OCI-LY7 (cell line): ENCODE data around the gene TMEM258. TPM values are rescaled to one million over a fixed set of nuclear protein-coding genes. Genes with fewer than 3 reads are reported as not detected.

Source experiments
- BruUV-seq: library from RNA; stranded (reverse); fragments of 400-500 nt; replicated peaks from 2 replicates; lab custom pipeline; 2021; lab: Mats Ljungman, UMichigan
- CTCF ChIA-PET: fragments of 300-600 bp; sonication (Branson Sonifier 250); formaldehyde crosslinking; loops from one replicate; lab custom pipeline; 2022; ENCODE audit warnings: antibody characterized with exemption; ENCODE audit not compliant: unreplicated experiment; lab: Charles Lee
- POLR2A ChIA-PET: fragments of 300-600 bp; sonication (Branson Sonifier 250); formaldehyde crosslinking; loops from one replicate; lab custom pipeline; 2022; ENCODE audit warnings: antibody characterized with exemption; lab: Charles Lee
- DNase-seq: peaks from one replicate; pipeline ENCODE4 v3.0.0-alpha.2; 2015; ENCODE audit warnings: low spot score
- H2AFZ ChIP-seq: fragments of 200-600 bp; sonication (generic), shearing (Covaris generic); 2 replicates; pipeline ENCODE4 v1.6.1; 2014; ENCODE audit warnings: mild to moderate bottlenecking, antibody characterized with exemption, low read length, moderate library complexity
- H3K27ac ChIP-seq: fragments of 200-600 bp; sonication (generic); 2 replicates; pipeline ENCODE4 v1.5.1; 2014; ENCODE audit warnings: mixed run types, low read depth, mild to moderate bottlenecking, moderate library complexity, low read length, inconsistent platforms; ENCODE audit not compliant: poor library complexity, severe bottlenecking
- H3K36me3 ChIP-seq: fragments of 200-600 bp; sonication (generic); 2 replicates; pipeline ENCODE4 v1.6.1; 2014; ENCODE audit warnings: mild to moderate bottlenecking, antibody characterized with exemption, low read length, moderate library complexity, mixed read lengths; ENCODE audit not compliant: insufficient read depth
- H3K4me1 ChIP-seq: fragments of 200-600 bp; sonication (generic); 2 replicates; pipeline ENCODE4 v1.5.1; 2014; ENCODE audit warnings: mild to moderate bottlenecking, low read length; ENCODE audit not compliant: insufficient read depth, poor library complexity, severe bottlenecking
- H3K4me2 ChIP-seq: fragments of 200-600 bp; sonication (generic); 2 replicates; pipeline ENCODE4 v1.6.1; 2014; ENCODE audit warnings: mild to moderate bottlenecking, low read length
- H3K4me3 ChIP-seq: fragments of 200-600 bp; sonication (generic); 2 replicates; pipeline ENCODE4 v1.5.1; 2014; ENCODE audit warnings: mild to moderate bottlenecking, low read depth, low read length; ENCODE audit not compliant: poor library complexity, severe bottlenecking
- H3K79me2 ChIP-seq: fragments of 200-600 bp; sonication (generic); 2 replicates; pipeline ENCODE4 v1.6.1; 2016; ENCODE audit warnings: low read depth, mild to moderate bottlenecking, low read length, moderate library complexity, mixed read lengths; ENCODE audit not compliant: insufficient read depth
- H3K9me2 ChIP-seq: fragments of 200-600 bp; sonication (generic); 2 replicates; pipeline ENCODE4 v1.6.1; 2016; ENCODE audit warnings: mild to moderate bottlenecking, low read length, mixed read lengths; ENCODE audit not compliant: insufficient read depth
- H3K9me3 ChIP-seq: fragments of 200-600 bp; sonication (generic); 2 replicates; pipeline ENCODE4 v1.6.1; 2014; ENCODE audit warnings: mild to moderate bottlenecking, mixed run types, low read length, mixed read lengths
- H4K20me1 ChIP-seq: fragments of 200-600 bp; sonication (generic); 2 replicates; pipeline ENCODE4 v1.6.1; 2014; ENCODE audit warnings: mild to moderate bottlenecking, antibody characterized with exemption, low read length, moderate library complexity, mixed read lengths; ENCODE audit not compliant: insufficient read depth
- CTCF ChIP-seq: fragments of 200-600 bp; sonication (generic); conservative IDR thresholded peaks from 2 replicates; pipeline ENCODE4 v1.5.1; 2014; ENCODE audit warnings: mild to moderate bottlenecking, antibody characterized with exemption, low read length, moderate library complexity, mixed read lengths
- EZH2phosphoT487 ChIP-seq: fragments of 200-600 bp; sonication (generic); IDR thresholded peaks from 2 replicates; pipeline ENCODE4 v1.6.1; 2018; ENCODE audit warnings: low read depth, borderline replicate concordance, mild to moderate bottlenecking, mixed run types, antibody characterized with exemption, low read length, moderate library complexity, mixed read lengths
- intact Hi-C: fragments of 100-400 bp; cut with micrococcal nuclease; formaldehyde crosslinking; loops from one replicate; pipeline ENCODE4 v1.10.0; 2022; ENCODE audit not compliant: unreplicated experiment
- total RNA-seq, 2 experiments: library from RNA; depleted of rRNA in 1 of 2; stranded (reverse); fragments of >200 nt in 1 of 2; shearing (Covaris generic) in 1 of 2; gene quantifications; 2 replicates each; pipeline ENCODE4 v1.2.3, GENCODE V29; 2014 to 2022

TMEM258 gene
- total RNA-seq, 2 experiments from 2014 or later: 174 TPM

- H3K4me3 ChIP-seq: no peak overlapping the region
- peaks cover 9% of the 10 kb centered on the region for H3K4me1 ChIP-seq
- H3K9me3 ChIP-seq: no peaks in the 10 kb centered on the region
- no peaks in the 10 kb centered on the region for H4K20me1 ChIP-seq
- no peaks in the 10 kb centered on the region for H3K36me3 ChIP-seq
- no peak for DNase-seq
- H2AFZ ChIP-seq: no peak overlapping the region
- BruUV-seq: no TSS peak
- H3K9me2 ChIP-seq: no peaks in the 10 kb centered on the region
- TF ChIP-seq EZH2phosphoT487: no peak
- POLR2A ChIA-PET: no interaction called here
- intact Hi-C loops: no loop called here
- CTCF ChIA-PET: no interaction called here
- H3K27ac ChIP-seq: no peak overlapping the region
- no peak overlapping the region for H3K4me2 ChIP-seq
- no peaks in the 10 kb centered on the region for H3K79me2 ChIP-seq
Observed at GRCh38 chr11:61769169-61769920, 23.1 kb downstream of the TMEM258 start.

DNA sequence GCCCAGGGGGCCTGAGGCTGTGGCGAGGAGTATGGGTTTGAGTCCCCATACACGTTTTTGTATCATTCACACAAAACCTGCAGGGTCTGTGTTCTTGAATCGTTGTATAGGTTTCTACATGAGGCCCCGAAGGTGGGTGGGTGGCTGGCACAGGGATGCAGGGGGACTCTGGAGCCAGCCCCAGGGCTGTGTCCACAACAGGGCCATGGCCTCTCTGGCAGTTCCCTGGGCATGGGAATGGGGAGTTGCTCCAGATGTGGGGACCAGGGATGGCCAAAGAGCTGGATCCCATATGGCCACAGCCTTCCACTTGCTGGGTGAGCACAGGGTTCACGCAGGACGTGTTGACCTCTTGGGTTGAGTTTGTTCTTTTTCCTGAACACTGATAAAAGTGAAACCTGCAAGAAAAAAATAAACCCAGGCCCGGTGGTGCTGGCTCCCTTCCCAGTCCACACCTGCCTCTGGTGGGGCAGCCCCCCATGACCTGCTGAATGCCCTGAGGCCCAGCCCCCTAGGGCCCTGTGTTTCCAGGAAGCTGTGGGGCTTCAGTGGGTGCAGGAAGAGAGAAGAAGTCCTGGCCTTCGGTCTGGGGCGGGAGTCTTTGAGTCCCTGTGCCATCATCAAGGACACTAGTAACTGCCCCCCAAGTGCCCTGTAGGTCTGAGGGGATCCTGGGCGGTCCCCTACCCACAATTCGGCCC is 23.9 kb downstream of the TMEM258 start:
- intact Hi-C loops: no loop called here
- H3K9me3 ChIP-seq: no peaks in the 10 kb centered on the region
- H3K4me2 ChIP-seq: no peak overlapping the region
- ChIA-PET POLR2A (interaction anchor here (0.5 to 0.7 kb wide), 2 partner anchors 71 to 1145 kb away, joined by 3 to 6 read pairs; no protein-coding TSS in a partner anchor), CTCF (no interaction called here)
- no peak overlapping the region for H3K4me3 ChIP-seq
- no peak for DNase-seq
- no peaks in the 10 kb centered on the region for H3K36me3 ChIP-seq
- H4K20me1 ChIP-seq: no peaks in the 10 kb centered on the region
- H3K79me2 ChIP-seq: no peaks in the 10 kb centered on the region
- TF ChIP-seq EZH2phosphoT487 (no peak), CTCF (no peak)
- H2AFZ ChIP-seq: no peak overlapping the region
- no peak overlapping the region for H3K27ac ChIP-seq
- BruUV-seq: no TSS peak
- H3K9me2 ChIP-seq: no peaks in the 10 kb centered on the region
- peaks cover 9% of the 10 kb centered on the region for H3K4me1 ChIP-seq

GRCh38 chr11:61766353-61766841 is 26.0 kb downstream of the TMEM258 start:
- no peaks in the 10 kb centered on the region for H3K79me2 ChIP-seq
- no peaks in the 10 kb centered on the region for H3K4me1 ChIP-seq
- H3K9me2 ChIP-seq: no peaks in the 10 kb centered on the region
- H2AFZ ChIP-seq: no peak overlapping the region
- H3K27ac ChIP-seq: no peak overlapping the region
- no peaks in the 10 kb centered on the region for H3K9me3 ChIP-seq
- H3K36me3 ChIP-seq: no peaks in the 10 kb centered on the region
- TF ChIP-seq EZH2phosphoT487 (no peak), CTCF (no peak)
- ChIA-PET POLR2A (no interaction called here), CTCF (no interaction called here)
- no TSS peak for BruUV-seq
- intact Hi-C loops: no loop called here
- no peak for DNase-seq
- no peak overlapping the region for H3K4me3 ChIP-seq
- H3K4me2 ChIP-seq: no peak overlapping the region
- no peaks in the 10 kb centered on the region for H4K20me1 ChIP-seq
